ENCODE data around the gene HSFX3.
A peak's percentile ranks its signal among the peaks of the same experiment; 100 is the strongest.

The HSFX3 gene

GRCh38 chrX:149572743-149573142 lies 23.0 kb upstream of the HSFX3 start:
- Histone ChIP-seq H3K4me3 (ENCODE audit: low read depth, low read length) (no peak overlapping the region), H3K23ac (ENCODE audit: low read length) (no peak overlapping the region), H2BK120ac (ENCODE audit: insufficient read depth, low read length, poor library complexity) (no peak overlapping the region), H2BK12ac (ENCODE audit: low read length) (no peak overlapping the region), H4K8ac (ENCODE audit: low read depth, low read length) (no peak overlapping the region), H3K9me3 (ENCODE audit: insufficient read depth, low read depth, low read length) (no peaks in the 10 kb centered on the region), H3K4me1 (ENCODE audit: control insufficient read depth in 1 of 2, insufficient read depth in 2 of 2, low read length in 2 of 2) (no peaks in the 10 kb centered on the region), H3K4me2 (ENCODE audit: low read length) (no peak overlapping the region), H3K14ac (ENCODE audit: low read length) (no peak overlapping the region), H2BK5ac (ENCODE audit: low read depth, low read length, poor library complexity) (no peak overlapping the region), H3K27me3 (ENCODE audit: insufficient read depth, low read length) (no peaks in the 10 kb centered on the region), H2AK5ac (ENCODE audit: low read length) (no peak overlapping the region), H3K4ac (ENCODE audit: low read depth, low read length) (no peak overlapping the region), H3K27ac (ENCODE audit: low read depth, low read length) (no peak overlapping the region), H3K18ac (ENCODE audit: low read length) (no peak overlapping the region), H3K79me2 (ENCODE audit: control insufficient read depth, insufficient read depth, low read length, poor library complexity) (no peaks in the 10 kb centered on the region), H4K12ac (ENCODE audit: low read depth, low read length) (no peak overlapping the region), H3K79me1 (ENCODE audit: low read length) (no peaks in the 10 kb centered on the region), H3K36me3 (ENCODE audit: control insufficient read depth in 1 of 2, insufficient read depth in 2 of 2, low read length in 2 of 2) (no peaks in the 10 kb centered on the region), H2AFZ (ENCODE audit: insufficient read depth, low read length, poor library complexity) (no peak overlapping the region), H3K9ac (ENCODE audit: low read length) (no peak overlapping the region), H4K91ac (ENCODE audit: low read depth, low read length) (no peak overlapping the region)
- WGBS (ENCODE audit: extremely low coverage, insufficient coverage, insufficient read length), result no CpG with 5 or more reads among the region's 1 CpG
- peak in 1 of 2 donors; percentile 1 for DNase-seq

DNA sequence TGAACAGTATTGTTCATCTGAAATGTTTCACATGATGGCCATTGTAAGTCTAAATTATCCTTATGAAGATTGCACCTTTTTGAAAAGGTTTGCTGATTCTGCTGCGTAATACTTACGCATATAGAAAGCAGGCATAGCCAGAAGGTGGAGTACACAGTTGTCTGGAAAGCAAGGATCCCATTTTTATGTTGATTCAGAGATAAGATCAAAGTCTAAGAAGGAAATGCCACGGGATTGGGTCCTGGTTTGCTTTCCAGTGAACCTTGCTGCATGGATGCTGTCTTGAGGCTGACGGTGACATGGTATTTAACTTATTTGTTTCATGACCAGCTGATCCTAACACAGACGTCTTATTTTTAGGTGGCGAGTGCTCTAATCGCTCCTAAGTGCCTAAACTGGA lies 22.0 kb upstream of the HSFX3 start:
- no peaks in the 10 kb centered on the region for H3K79me2 ChIP-seq (ENCODE audit: control insufficient read depth, insufficient read depth, low read length, poor library complexity)
- H3K9ac ChIP-seq (ENCODE audit: low read length), result no peak overlapping the region

GRCh38 chrX:149570668-149571067 lies 20.9 kb upstream of the HSFX3 start:
- H3K27ac ChIP-seq (ENCODE audit: low read depth, low read length), result no peak overlapping the region
- no peak overlapping the region for H3K4me2 ChIP-seq (ENCODE audit: low read length)
- WGBS (ENCODE audit: extremely low coverage, insufficient coverage, insufficient read length), result no CpG with 5 or more reads among the region's 6 CpGs
- no peak overlapping the region for H2AFZ ChIP-seq (ENCODE audit: insufficient read depth, low read length, poor library complexity)
- no peaks in the 10 kb centered on the region for H3K9me3 ChIP-seq (ENCODE audit: insufficient read depth, low read depth, low read length)
- H3K79me2 ChIP-seq (ENCODE audit: control insufficient read depth, insufficient read depth, low read length, poor library complexity), result no peaks in the 10 kb centered on the region
- no peak overlapping the region for H2BK120ac ChIP-seq (ENCODE audit: insufficient read depth, low read length, poor library complexity)
- peak; percentile 42 to 73 for DNase-seq
- H3K4ac ChIP-seq (ENCODE audit: low read depth, low read length), result no peak overlapping the region
- H3K4me3 ChIP-seq (ENCODE audit: low read depth, low read length), result no peak overlapping the region
- H3K18ac ChIP-seq (ENCODE audit: low read length), result no peak overlapping the region
- H2BK5ac ChIP-seq (ENCODE audit: low read depth, low read length, poor library complexity), result no peak overlapping the region
- no peak overlapping the region for H4K91ac ChIP-seq (ENCODE audit: low read depth, low read length)
- H3K23ac ChIP-seq (ENCODE audit: low read length), result no peak overlapping the region
- H3K36me3 ChIP-seq (ENCODE audit: control insufficient read depth in 1 of 2, insufficient read depth in 2 of 2, low read length in 2 of 2), result no peaks in the 10 kb centered on the region
- H4K12ac ChIP-seq (ENCODE audit: low read depth, low read length), result no peak overlapping the region
- H3K9ac ChIP-seq (ENCODE audit: low read length), result no peak overlapping the region
- H2AK5ac ChIP-seq (ENCODE audit: low read length), result no peak overlapping the region
- no peak overlapping the region for H4K8ac ChIP-seq (ENCODE audit: low read depth, low read length)
- no peak overlapping the region for H2BK12ac ChIP-seq (ENCODE audit: low read length)
- H3K14ac ChIP-seq (ENCODE audit: low read length), result no peak overlapping the region
- H3K79me1 ChIP-seq (ENCODE audit: low read length), result no peaks in the 10 kb centered on the region
- no peaks in the 10 kb centered on the region for H3K27me3 ChIP-seq (ENCODE audit: insufficient read depth, low read length)
- H3K4me1 ChIP-seq (ENCODE audit: control insufficient read depth in 1 of 2, insufficient read depth in 2 of 2, low read length in 2 of 2), result no peaks in the 10 kb centered on the region

More for the DNA sequence above, 22.0 kb upstream of the HSFX3 start:
- WGBS (ENCODE audit: extremely low coverage, insufficient coverage, insufficient read length), result no CpG with 5 or more reads among the region's 7 CpGs
- H2BK5ac ChIP-seq (ENCODE audit: low read depth, low read length, poor library complexity), result no peak overlapping the region
- no peak overlapping the region for H3K27ac ChIP-seq (ENCODE audit: low read depth, low read length)
- H3K4ac ChIP-seq (ENCODE audit: low read depth, low read length), result no peak overlapping the region
- no peak overlapping the region for H3K4me3 ChIP-seq (ENCODE audit: low read depth, low read length)
- no peaks in the 10 kb centered on the region for H3K4me1 ChIP-seq (ENCODE audit: control insufficient read depth in 1 of 2, insufficient read depth in 2 of 2, low read length in 2 of 2)
- H3K23ac ChIP-seq (ENCODE audit: low read length), result no peak overlapping the region
- peak in 1 of 2 donors; percentile 45 for DNase-seq
- no peak overlapping the region for H3K14ac ChIP-seq (ENCODE audit: low read length)
- H4K91ac ChIP-seq (ENCODE audit: low read depth, low read length), result no peak overlapping the region
- no peaks in the 10 kb centered on the region for H3K9me3 ChIP-seq (ENCODE audit: insufficient read depth, low read depth, low read length)
- no peak overlapping the region for H4K12ac ChIP-seq (ENCODE audit: low read depth, low read length)
- H2AK5ac ChIP-seq (ENCODE audit: low read length), result no peak overlapping the region
- no peaks in the 10 kb centered on the region for H3K79me1 ChIP-seq (ENCODE audit: low read length)
- H2AFZ ChIP-seq (ENCODE audit: insufficient read depth, low read length, poor library complexity), result no peak overlapping the region
- no peak overlapping the region for H3K18ac ChIP-seq (ENCODE audit: low read length)
- no peaks in the 10 kb centered on the region for H3K27me3 ChIP-seq (ENCODE audit: insufficient read depth, low read length)
- H3K36me3 ChIP-seq (ENCODE audit: control insufficient read depth in 1 of 2, insufficient read depth in 2 of 2, low read length in 2 of 2), result no peaks in the 10 kb centered on the region
- H4K8ac ChIP-seq (ENCODE audit: low read depth, low read length), result no peak overlapping the region
- no peak overlapping the region for H2BK12ac ChIP-seq (ENCODE audit: low read length)
- no peak overlapping the region for H3K4me2 ChIP-seq (ENCODE audit: low read length)
- no peak overlapping the region for H2BK120ac ChIP-seq (ENCODE audit: insufficient read depth, low read length, poor library complexity)

GRCh38 chrX:149569770-149570169 lies 20.0 kb upstream of the HSFX3 start:
- Histone ChIP-seq H3K4me2 (ENCODE audit: low read length) (no peak overlapping the region), H3K4ac (ENCODE audit: low read depth, low read length) (no peak overlapping the region), H2BK5ac (ENCODE audit: low read depth, low read length, poor library complexity) (no peak overlapping the region), H3K79me2 (ENCODE audit: control insufficient read depth, insufficient read depth, low read length, poor library complexity) (no peaks in the 10 kb centered on the region), H3K27me3 (ENCODE audit: insufficient read depth, low read length) (no peaks in the 10 kb centered on the region), H4K91ac (ENCODE audit: low read depth, low read length) (no peak overlapping the region), H2BK12ac (ENCODE audit: low read length) (no peak overlapping the region), H3K4me1 (ENCODE audit: control insufficient read depth in 1 of 2, insufficient read depth in 2 of 2, low read length in 2 of 2) (no peaks in the 10 kb centered on the region), H3K4me3 (ENCODE audit: low read depth, low read length) (no peak overlapping the region), H3K27ac (ENCODE audit: low read depth, low read length) (no peak overlapping the region), H3K9me3 (ENCODE audit: insufficient read depth, low read depth, low read length) (no peaks in the 10 kb centered on the region), H3K18ac (ENCODE audit: low read length) (no peak overlapping the region), H3K9ac (ENCODE audit: low read length) (no peak overlapping the region), H4K8ac (ENCODE audit: low read depth, low read length) (no peak overlapping the region), H2BK120ac (ENCODE audit: insufficient read depth, low read length, poor library complexity) (no peak overlapping the region), H3K36me3 (ENCODE audit: control insufficient read depth in 1 of 2, insufficient read depth in 2 of 2, low read length in 2 of 2) (no peaks in the 10 kb centered on the region), H2AK5ac (ENCODE audit: low read length) (no peak overlapping the region), H3K14ac (ENCODE audit: low read length) (no peak overlapping the region), H2AFZ (ENCODE audit: insufficient read depth, low read length, poor library complexity) (no peak overlapping the region), H3K79me1 (ENCODE audit: low read length) (no peaks in the 10 kb centered on the region), H4K12ac (ENCODE audit: low read depth, low read length) (no peak overlapping the region), H3K23ac (ENCODE audit: low read length) (no peak overlapping the region)
- no peak for DNase-seq
- WGBS (ENCODE audit: extremely low coverage, insufficient coverage, insufficient read length), result no CpG with 5 or more reads among the region's 2 CpGs
